NCI-H2029 (cell line): Measurements from ENCODE around the gene ZNF467.

Experiments
- DNase-seq: peaks from one replicate; lab custom pipeline; 2025; lab: John Stamatoyannopoulos, UW

The ZNF467 gene

GRCh38 chr7:149748076-149748874 is 25.1 kb downstream of the ZNF467 start:
- no peak for DNase-seq

- no peak for DNase-seq
Observed at GRCh38 chr7:149743476-149744255, 29.7 kb downstream of the ZNF467 start.

- peak; percentile 53 for DNase-seq
Observed at GRCh38 chr7:149742075-149742701, 31.2 kb downstream of the ZNF467 start.

- no peak for DNase-seq
Observed at GRCh38 chr7:149741629-149742028, 31.8 kb downstream of the ZNF467 start.

GRCh38 chr7:149736478-149737360 is 36.7 kb downstream of the ZNF467 start:
- no peak for DNase-seq

- DNase-seq: no peak
Observed at GRCh38 chr7:149735779-149736477, 37.5 kb downstream of the ZNF467 start.

GRCh38 chr7:149735181-149735602 is 38.2 kb downstream of the ZNF467 start:
- no peak for DNase-seq

GRCh38 chr7:149734791-149735075 is 38.7 kb downstream of the ZNF467 start:
- DNase-seq: no peak

- DNase-seq: no peak
Observed at GRCh38 chr7:149733924-149734790, 39.2 kb downstream of the ZNF467 start.

GRCh38 chr7:149733131-149733923 is 40.1 kb downstream of the ZNF467 start:
- DNase-seq: no peak

- no peak for DNase-seq
Observed at GRCh38 chr7:149732611-149733010, 40.8 kb downstream of the ZNF467 start.

GRCh38 chr7:149732111-149732561 is 41.3 kb downstream of the ZNF467 start:
- no peak for DNase-seq

GRCh38 chr7:149731207-149731955 is 42.0 kb downstream of the ZNF467 start:
- DNase-seq: no peak

- peak; percentile 84 for DNase-seq
Observed at GRCh38 chr7:149729983-149730801, 43.2 kb downstream of the ZNF467 start.

GRCh38 chr7:149729586-149729982 is 43.8 kb downstream of the ZNF467 start:
- no peak for DNase-seq

GRCh38 chr7:149728491-149729375 is 44.7 kb downstream of the ZNF467 start:
- DNase-seq: no peak
